Ishikawa (cell line): ENCODE data around the gene MARS1.

ENCODE experiments used
- CREB1 ChIP-seq: IDR thresholded peaks from 2 replicates; pipeline ENCODE4 v1.6.1; 2012; ENCODE audit warnings: low read depth
- EGR1 ChIP-seq: IDR thresholded peaks from 2 replicates; pipeline ENCODE4 v1.6.1; 2012
- FOXM1 ChIP-seq: IDR thresholded peaks from 2 replicates; pipeline ENCODE4 v1.6.1; 2012; ENCODE audit warnings: low read depth, borderline replicate concordance
- NFIC ChIP-seq: IDR thresholded peaks from 2 replicates; pipeline ENCODE4 v1.6.1; 2012
- TF ChIP-seq, protein P1 (sequence below): IDR thresholded peaks from 2 replicates; pipeline ENCODE4 v1.6.1; 2012
- TF ChIP-seq, protein P2 (sequence below): IDR thresholded peaks from 2 replicates; pipeline ENCODE4 v1.6.1; 2012

GRCh38 chr12:57474862-57475261 is 13.0 kb upstream of the MARS1 start:
- TF ChIP-seq FOXM1, result no peak
- no peak for TF ChIP-seq NFIC
- TF ChIP-seq, protein P1, sequence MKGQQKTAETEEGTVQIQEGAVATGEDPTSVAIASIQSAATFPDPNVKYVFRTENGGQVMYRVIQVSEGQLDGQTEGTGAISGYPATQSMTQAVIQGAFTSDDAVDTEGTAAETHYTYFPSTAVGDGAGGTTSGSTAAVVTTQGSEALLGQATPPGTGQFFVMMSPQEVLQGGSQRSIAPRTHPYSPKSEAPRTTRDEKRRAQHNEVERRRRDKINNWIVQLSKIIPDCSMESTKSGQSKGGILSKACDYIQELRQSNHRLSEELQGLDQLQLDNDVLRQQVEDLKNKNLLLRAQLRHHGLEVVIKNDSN, result no peak
- TF ChIP-seq, protein P2, sequence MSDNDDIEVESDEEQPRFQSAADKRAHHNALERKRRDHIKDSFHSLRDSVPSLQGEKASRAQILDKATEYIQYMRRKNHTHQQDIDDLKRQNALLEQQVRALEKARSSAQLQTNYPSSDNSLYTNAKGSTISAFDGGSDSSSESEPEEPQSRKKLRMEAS, result no peak
- TF ChIP-seq CREB1, result no peak
- TF ChIP-seq EGR1, result no peak
